ENCODE measurements around the gene TUFM.
"Not testable (repeated sequence)": the region's sequence is repeated elsewhere in the genome, so short reads cannot be mapped to it uniquely, and the experiment has no call there.

TUFM gene

GRCh38 chr16:28820016-28820415, 26.1 kb downstream of the TUFM start:
- DNase-seq (ENCODE audit: insufficient read length, low spot score) (no peak), FAIRE-seq (no peak)

- FAIRE-seq; DNase-seq (ENCODE audit: insufficient read length, low spot score): not testable (repeated sequence)
Observed at GRCh38 chr16:28807445-28808120, 38.6 kb downstream of the TUFM start.

- DNase-seq (ENCODE audit: insufficient read length, low spot score); FAIRE-seq: not testable (repeated sequence)
Observed at GRCh38 chr16:28802235-28803019, 43.7 kb downstream of the TUFM start.

Measured in GM19239 (cell line).